Cardiac muscle cell (in vitro differentiated cells and primary cell): ENCODE data around the gene ADCK2. TPM values are rescaled to one million over a fixed set of nuclear protein-coding genes. Genes with fewer than 3 reads are reported as not detected.
A peak's percentile ranks its signal among the peaks of the same experiment; 100 is the strongest.
"Not testable (repeated sequence)": the region's sequence is repeated elsewhere in the genome, so short reads cannot be mapped to it uniquely, and the experiment has no call there.

ENCODE experiments used
- DNase-seq, 2 donors: peaks; one replicate each; pipeline versions ENCODE4 v3.0.0 to v3.0.0-alpha.2; 2010 to 2017; ENCODE audit warnings: low read depth in 1 of 2, low spot score in 1 of 2
- H3K27ac ChIP-seq: fragments of 200-600 bp; sonication (generic); 2 replicates; pipeline ENCODE4 v1.5.1; 2016
- H3K27me3 ChIP-seq: fragments of 200-600 bp; sonication (generic); 2 replicates; pipeline ENCODE4 v1.6.0; 2016; ENCODE audit warnings: control low read depth
- H3K36me3 ChIP-seq: fragments of 200-600 bp; sonication (generic); 2 replicates; pipeline ENCODE4 v1.5.1; 2016; ENCODE audit warnings: control low read depth
- H3K4me1 ChIP-seq: fragments of 200-600 bp; sonication (generic); 2 replicates; pipeline ENCODE4 v1.8.1; 2017; ENCODE audit warnings: low read depth, mild to moderate bottlenecking, mixed run types
- H3K4me3 ChIP-seq: fragments of 200-600 bp; sonication (generic); 2 replicates; pipeline ENCODE4 v1.5.1; 2016; ENCODE audit warnings: mild to moderate bottlenecking
- H3K9me3 ChIP-seq: fragments of 200-600 bp; sonication (generic); 2 replicates; pipeline ENCODE4 v1.5.1; 2017; ENCODE audit warnings: low read depth, mild to moderate bottlenecking, control low read depth
- polyA plus RNA-seq: library from polyadenylated mRNA; unstranded; fragments of >200 nt; fragmentation: Nextera tagmentation; extraction: Ambion mirVana; gene quantifications from 2 replicates; pipeline ENCODE4 v1.2.1, GENCODE V29; 2016
- total RNA-seq: library from RNA; depleted of rRNA; stranded (reverse); fragments of >200 nt; gene quantifications from 2 replicates; pipeline ENCODE4 v1.2.3, GENCODE V29; 2016
- TF ChIP-seq, protein P1 (sequence below): IDR thresholded peaks from 2 replicates; pipeline ENCODE4 v1.5.1; 2012; ENCODE audit warnings: low read depth, mild to moderate bottlenecking, low read length

ADCK2 gene
- total and polyA plus RNA-seq, 2 experiments from 2014 or later, result 13.9 to 31.1 TPM

DNA sequence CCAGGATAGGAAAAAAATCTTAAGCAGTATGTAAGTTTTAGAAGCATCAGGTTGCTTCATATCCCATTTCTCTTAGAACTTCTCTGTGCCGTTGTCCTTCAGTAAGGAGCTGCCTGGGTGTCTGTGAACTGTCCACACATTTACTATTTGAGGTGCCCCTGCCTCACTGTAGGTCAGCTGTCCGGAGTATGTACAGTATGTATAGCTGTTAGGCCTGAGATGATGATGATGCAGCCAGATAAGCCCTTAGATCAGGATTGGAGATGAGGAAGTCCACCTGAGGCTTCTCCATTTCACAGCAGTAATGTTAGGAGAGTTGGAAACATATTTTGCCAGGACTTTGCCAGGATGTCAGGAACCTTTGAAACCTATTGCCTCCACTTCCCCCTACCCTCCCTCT lies 31.5 kb downstream of the ADCK2 start:
- H3K27ac ChIP-seq, result no peak overlapping the region
- H3K4me3 ChIP-seq, result no peak overlapping the region
- TF ChIP-seq, protein P1, sequence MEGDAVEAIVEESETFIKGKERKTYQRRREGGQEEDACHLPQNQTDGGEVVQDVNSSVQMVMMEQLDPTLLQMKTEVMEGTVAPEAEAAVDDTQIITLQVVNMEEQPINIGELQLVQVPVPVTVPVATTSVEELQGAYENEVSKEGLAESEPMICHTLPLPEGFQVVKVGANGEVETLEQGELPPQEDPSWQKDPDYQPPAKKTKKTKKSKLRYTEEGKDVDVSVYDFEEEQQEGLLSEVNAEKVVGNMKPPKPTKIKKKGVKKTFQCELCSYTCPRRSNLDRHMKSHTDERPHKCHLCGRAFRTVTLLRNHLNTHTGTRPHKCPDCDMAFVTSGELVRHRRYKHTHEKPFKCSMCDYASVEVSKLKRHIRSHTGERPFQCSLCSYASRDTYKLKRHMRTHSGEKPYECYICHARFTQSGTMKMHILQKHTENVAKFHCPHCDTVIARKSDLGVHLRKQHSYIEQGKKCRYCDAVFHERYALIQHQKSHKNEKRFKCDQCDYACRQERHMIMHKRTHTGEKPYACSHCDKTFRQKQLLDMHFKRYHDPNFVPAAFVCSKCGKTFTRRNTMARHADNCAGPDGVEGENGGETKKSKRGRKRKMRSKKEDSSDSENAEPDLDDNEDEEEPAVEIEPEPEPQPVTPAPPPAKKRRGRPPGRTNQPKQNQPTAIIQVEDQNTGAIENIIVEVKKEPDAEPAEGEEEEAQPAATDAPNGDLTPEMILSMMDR, result no peak
- H3K4me1 ChIP-seq, result no peaks in the 10 kb centered on the region
- H3K27me3 ChIP-seq, result no peaks in the 10 kb centered on the region
- H3K36me3 ChIP-seq, result peaks cover 20% of the 10 kb centered on the region
- DNase-seq, result no peak
- no peaks in the 10 kb centered on the region for H3K9me3 ChIP-seq

DNA sequence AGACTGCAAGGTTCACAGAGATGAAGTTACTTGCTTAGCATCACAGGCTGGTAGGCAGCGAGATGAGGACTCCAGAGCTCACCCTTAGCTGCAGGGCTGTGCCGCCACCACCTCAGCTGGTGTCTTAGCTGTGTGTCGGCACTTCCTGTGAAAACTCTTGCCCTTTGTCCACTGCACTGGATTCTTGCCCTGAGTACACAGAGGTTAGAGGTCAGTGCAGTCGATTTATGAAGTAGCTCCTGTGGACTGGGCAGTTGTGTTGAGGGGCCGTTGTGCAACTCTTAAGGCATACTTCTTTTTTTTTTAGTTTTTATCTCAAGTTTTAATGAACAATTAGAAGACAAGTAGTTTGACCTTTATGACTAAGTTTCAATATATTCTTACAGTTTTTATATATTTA lies 34.4 kb downstream of the ADCK2 start:
- no peaks in the 10 kb centered on the region for H3K4me1 ChIP-seq
- no peaks in the 10 kb centered on the region for H3K9me3 ChIP-seq
- TF ChIP-seq, protein P1, result no peak
- peaks cover 20% of the 10 kb centered on the region for H3K36me3 ChIP-seq
- H3K4me3 ChIP-seq, result no peak overlapping the region
- H3K27ac ChIP-seq, result no peak overlapping the region
- H3K27me3 ChIP-seq, result no peaks in the 10 kb centered on the region
- DNase-seq, result no peak

DNA sequence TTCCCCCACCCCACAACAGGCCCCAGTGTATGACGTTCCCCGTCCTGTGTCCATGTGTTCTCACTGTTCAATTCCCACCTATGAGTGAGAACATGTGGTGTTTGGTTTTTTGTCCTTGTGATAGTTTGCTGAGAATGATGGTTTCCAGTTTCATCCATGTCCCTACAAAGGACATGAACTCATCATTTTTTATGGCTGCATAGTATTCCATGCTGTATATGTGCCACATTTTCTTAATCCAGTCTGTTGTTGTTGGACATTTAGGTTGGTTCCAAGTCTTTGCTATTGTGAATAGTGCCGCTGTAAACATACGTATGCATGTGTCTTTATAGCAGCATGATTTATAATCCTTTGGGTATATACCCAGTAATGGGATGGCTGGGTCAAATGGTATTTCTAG lies 36.0 kb downstream of the ADCK2 start:
- not testable (repeated sequence) for H3K27ac ChIP-seq, H3K4me1 ChIP-seq, H3K9me3 ChIP-seq, H3K4me3 ChIP-seq, H3K27me3 ChIP-seq, DNase-seq
- peaks cover 20% of the 10 kb centered on the region for H3K36me3 ChIP-seq

DNA sequence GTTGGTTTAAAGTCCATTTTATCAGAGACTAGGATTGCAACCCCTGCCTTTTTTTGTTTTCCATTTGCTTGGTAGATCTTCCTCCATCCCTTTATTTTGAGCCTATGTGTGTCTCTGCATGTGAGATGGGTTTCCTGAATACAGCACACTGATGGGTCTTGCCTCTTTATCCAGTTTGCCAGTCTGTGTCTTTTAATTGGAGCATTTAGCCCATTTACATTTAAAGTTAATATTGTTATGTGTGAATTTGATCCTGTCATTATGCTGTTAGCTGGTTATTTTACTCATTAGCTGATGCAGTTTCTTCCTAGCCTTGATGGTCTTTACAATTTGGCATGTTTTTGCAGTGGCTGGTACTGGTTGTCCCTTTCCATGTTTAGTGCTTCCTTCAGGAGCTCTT lies 39.6 kb downstream of the ADCK2 start:
- not testable (repeated sequence) for H3K4me3 ChIP-seq, H3K9me3 ChIP-seq, DNase-seq, H3K27ac ChIP-seq, H3K36me3 ChIP-seq, H3K27me3 ChIP-seq, H3K4me1 ChIP-seq

DNA sequence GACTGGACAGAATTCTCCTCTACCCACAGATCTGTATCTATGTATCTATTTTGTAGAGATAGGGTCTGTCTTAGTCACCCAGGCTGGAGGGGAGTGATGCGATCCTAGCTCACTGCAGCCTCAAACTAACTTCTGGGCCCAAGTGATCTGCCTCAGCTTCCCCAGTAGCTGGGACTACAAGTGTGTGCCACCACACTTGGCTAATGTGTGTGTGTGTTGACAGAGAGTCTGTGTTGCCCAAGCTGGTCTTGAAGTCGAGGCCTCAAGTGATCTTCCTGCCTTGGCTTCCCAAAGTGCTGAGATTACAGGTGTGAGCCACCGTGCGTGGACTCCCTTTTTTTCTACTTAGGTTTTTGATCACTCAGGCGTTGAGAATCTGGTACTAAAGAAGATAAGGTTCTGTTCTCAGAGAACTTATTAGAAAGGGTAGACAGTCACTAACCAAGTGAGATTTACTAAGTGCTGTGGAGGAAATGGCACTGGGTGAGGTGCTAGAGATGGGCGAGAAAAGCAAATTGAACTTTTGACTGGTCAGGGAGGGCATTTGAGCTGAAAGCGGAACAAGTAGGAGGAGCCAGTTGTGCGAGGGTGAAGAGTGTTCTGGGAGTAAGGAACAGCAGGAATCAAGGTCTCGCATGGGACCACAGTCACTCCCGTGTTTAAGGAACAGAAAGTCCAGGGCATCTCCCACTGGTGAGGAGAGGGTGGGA lies 41.7 kb downstream of the ADCK2 start:
- no peaks in the 10 kb centered on the region for H3K4me1 ChIP-seq
- TF ChIP-seq, protein P1, result no peak
- H3K27ac ChIP-seq, result no peak overlapping the region
- no peak overlapping the region for H3K4me3 ChIP-seq
- no peak for DNase-seq
- H3K9me3 ChIP-seq, result no peaks in the 10 kb centered on the region
- H3K27me3 ChIP-seq, result no peaks in the 10 kb centered on the region
- H3K36me3 ChIP-seq, result no peaks in the 10 kb centered on the region

DNA sequence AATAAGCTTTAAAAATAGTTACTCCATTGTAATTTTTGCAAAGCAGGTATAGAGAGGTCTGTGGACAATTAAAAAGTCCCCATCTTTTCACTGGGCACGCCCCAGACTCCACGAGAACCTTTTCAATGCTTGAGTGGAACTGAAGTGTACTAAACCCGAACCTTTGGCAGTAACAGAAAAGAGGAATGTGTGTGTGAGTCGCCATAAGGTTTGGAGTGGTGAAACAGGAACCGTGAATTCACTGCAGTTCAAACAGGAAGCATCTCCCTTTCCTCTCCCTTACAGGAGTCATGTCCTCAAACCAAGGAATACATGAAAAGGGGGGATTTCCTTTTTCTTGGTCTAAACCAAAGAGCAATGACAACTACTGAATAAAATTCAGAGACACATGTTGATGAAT lies 47.0 kb downstream of the ADCK2 start:
- no peaks in the 10 kb centered on the region for H3K4me1 ChIP-seq
- peak in 1 of 2 donors; percentile 38 for DNase-seq
- H3K27me3 ChIP-seq, result no peaks in the 10 kb centered on the region
- TF ChIP-seq, protein P1, result no peak
- H3K27ac ChIP-seq, result no peak overlapping the region
- H3K4me3 ChIP-seq, result no peak overlapping the region
- no peaks in the 10 kb centered on the region for H3K36me3 ChIP-seq
- no peaks in the 10 kb centered on the region for H3K9me3 ChIP-seq

DNA sequence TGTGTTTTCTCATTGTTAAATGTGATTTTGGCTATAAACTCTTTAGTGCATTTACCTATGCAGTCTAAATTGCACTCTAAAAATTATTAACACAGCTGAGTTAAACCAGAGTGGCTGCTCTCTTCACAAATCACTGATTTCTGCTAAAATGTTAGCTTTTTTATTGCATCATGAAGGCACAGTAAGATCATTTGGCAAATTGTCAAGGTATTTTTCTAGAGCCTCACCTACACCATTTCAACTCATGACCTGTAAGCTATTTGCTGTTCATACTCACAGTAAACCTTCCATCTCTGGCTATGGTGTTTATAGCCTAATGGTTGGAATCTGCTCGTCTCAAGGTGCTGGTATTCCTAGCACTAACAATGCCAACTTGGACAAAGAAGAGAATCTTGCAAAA lies 49.5 kb downstream of the ADCK2 start:
- Histone ChIP-seq H3K27ac (no peak overlapping the region), H3K27me3 (no peaks in the 10 kb centered on the region), H3K4me1 (no peaks in the 10 kb centered on the region), H3K36me3 (peaks cover 6% of the 10 kb centered on the region), H3K4me3 (no peak overlapping the region), H3K9me3 (no peaks in the 10 kb centered on the region)
- TF ChIP-seq, protein P1, result no peak
- no peak for DNase-seq
